WTC11 (cell line): ENCODE data around the gene IGFALS.

Source experiments
- CREM ChIP-seq: sonication (generic); formaldehyde crosslinking; IDR thresholded peaks from 2 replicates; pipeline ENCODE4 v1.8.1; 2022; ENCODE audit warnings: mild to moderate bottlenecking, missing genetic modification reagents, moderate library complexity
- CTCF ChIP-seq: fragments of 200-600 bp; IDR thresholded peaks from 2 replicates; pipeline ENCODE4 v1.8.0; 2022; ENCODE audit warnings: antibody characterized with exemption
- TF ChIP-seq, protein P1 (sequence below): sonication (generic); formaldehyde crosslinking; IDR thresholded peaks from 2 replicates; pipeline ENCODE4 v1.8.1; 2023; ENCODE audit warnings: mild to moderate bottlenecking, missing genetic modification reagents, moderate library complexity
- TF ChIP-seq, protein P2 (sequence below): sonication (generic); formaldehyde crosslinking; IDR thresholded peaks from 2 replicates; pipeline ENCODE4 v1.8.0; 2022; ENCODE audit warnings: missing genetic modification reagents

GRCh38 chr16:1781254-1781653 lies 12.3 kb downstream of the IGFALS start:
- no peak for TF ChIP-seq CREM (CRISPR knock-in tag)
- no peak for TF ChIP-seq CTCF
- TF ChIP-seq, protein P1, sequence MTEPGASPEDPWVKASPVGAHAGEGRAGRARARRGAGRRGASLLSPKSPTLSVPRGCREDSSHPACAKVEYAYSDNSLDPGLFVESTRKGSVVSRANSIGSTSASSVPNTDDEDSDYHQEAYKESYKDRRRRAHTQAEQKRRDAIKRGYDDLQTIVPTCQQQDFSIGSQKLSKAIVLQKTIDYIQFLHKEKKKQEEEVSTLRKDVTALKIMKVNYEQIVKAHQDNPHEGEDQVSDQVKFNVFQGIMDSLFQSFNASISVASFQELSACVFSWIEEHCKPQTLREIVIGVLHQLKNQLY = no peak
- TF ChIP-seq, protein P2, sequence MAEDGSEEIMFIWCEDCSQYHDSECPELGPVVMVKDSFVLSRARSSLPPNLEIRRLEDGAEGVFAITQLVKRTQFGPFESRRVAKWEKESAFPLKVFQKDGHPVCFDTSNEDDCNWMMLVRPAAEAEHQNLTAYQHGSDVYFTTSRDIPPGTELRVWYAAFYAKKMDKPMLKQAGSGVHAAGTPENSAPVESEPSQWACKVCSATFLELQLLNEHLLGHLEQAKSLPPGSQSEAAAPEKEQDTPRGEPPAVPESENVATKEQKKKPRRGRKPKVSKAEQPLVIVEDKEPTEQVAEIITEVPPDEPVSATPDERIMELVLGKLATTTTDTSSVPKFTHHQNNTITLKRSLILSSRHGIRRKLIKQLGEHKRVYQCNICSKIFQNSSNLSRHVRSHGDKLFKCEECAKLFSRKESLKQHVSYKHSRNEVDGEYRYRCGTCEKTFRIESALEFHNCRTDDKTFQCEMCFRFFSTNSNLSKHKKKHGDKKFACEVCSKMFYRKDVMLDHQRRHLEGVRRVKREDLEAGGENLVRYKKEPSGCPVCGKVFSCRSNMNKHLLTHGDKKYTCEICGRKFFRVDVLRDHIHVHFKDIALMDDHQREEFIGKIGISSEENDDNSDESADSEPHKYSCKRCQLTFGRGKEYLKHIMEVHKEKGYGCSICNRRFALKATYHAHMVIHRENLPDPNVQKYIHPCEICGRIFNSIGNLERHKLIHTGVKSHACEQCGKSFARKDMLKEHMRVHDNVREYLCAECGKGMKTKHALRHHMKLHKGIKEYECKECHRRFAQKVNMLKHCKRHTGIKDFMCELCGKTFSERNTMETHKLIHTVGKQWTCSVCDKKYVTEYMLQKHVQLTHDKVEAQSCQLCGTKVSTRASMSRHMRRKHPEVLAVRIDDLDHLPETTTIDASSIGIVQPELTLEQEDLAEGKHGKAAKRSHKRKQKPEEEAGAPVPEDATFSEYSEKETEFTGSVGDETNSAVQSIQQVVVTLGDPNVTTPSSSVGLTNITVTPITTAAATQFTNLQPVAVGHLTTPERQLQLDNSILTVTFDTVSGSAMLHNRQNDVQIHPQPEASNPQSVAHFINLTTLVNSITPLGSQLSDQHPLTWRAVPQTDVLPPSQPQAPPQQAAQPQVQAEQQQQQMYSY (CRISPR knock-in tag) = no peak
